ENCODE measurements around the gene ELMOD3.

GRCh38 chr2:85394976-85395375 lies 40.4 kb downstream of the ELMOD3 start:
- TF ChIP-seq CTCF (IDR thresholded peaks at IDR 0.05; ENCODE audit: control extremely low read depth in 1 of 3, insufficient read depth in 1 of 3, low read depth in 1 of 3, low read length in 3 of 3) (no peak), RAD21 (IDR thresholded peaks at IDR 0.05 in 1 of 2, conservative IDR thresholded peaks at IDR 0.05 in 1 of 2; ENCODE audit: low read depth in 2 of 2, low read length in 2 of 2) (no peak), YY1 (IDR thresholded peaks at IDR 0.05; ENCODE audit: low read depth, low read length) (no peak), CHD2 (IDR thresholded peaks at IDR 0.05; ENCODE audit: low read length) (no peak)

Data from H1 (cell line).